NCI-H146 treated with DMSO at 0.1 percent for 48 hours (cell line): Measurements from ENCODE around the gene ISCU.

Source experiments
- DNase-seq: peaks from one replicate; lab custom pipeline; 2025; ENCODE audit not compliant: unreplicated experiment; lab: John Stamatoyannopoulos, UW

Gene ISCU

DNA sequence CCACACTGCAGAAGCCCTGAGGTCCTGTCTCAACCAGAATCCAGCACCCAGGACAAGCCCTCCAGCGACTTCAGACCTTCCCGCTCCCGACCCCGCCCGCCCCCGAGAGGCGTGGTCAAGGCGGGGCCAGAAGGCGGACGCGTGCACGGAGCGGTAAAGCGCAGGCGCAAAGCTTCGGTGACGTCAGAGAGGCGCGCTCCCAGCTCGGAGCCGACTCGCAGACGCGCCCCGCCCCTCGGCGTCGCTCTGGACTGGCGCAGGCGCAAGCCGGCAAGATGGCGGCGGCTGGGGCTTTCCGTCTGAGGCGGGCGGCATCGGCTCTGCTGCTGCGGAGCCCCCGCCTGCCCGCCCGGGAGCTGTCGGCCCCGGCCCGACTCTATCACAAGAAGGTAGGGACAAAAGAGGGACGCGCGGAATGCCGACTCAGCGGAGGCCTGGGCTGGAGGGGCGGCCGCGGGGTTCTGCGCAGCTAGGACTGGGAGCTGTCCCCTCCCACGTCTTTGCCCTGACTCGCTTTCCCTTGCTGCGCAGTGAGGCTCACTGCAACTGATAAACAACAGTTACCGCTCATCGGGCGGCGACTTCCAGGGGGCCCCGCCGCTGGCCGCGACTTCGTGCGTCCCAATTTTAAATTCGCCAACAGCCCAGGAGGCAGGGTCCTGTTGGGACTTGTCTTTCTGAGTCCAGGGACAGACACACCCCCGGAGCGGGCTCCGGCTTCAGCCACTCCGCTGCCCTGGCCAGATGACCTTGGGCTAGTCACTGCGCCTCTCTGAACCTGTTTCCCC lies at the start of gene ISCU:
Gene ISCU, plus strand, starts transcription at position 249 of the 788 bp plus-strand sequence. Its CDS starts 27 bp downstream, at position 276.
- DNase-seq = peak; percentile 89

DNA sequence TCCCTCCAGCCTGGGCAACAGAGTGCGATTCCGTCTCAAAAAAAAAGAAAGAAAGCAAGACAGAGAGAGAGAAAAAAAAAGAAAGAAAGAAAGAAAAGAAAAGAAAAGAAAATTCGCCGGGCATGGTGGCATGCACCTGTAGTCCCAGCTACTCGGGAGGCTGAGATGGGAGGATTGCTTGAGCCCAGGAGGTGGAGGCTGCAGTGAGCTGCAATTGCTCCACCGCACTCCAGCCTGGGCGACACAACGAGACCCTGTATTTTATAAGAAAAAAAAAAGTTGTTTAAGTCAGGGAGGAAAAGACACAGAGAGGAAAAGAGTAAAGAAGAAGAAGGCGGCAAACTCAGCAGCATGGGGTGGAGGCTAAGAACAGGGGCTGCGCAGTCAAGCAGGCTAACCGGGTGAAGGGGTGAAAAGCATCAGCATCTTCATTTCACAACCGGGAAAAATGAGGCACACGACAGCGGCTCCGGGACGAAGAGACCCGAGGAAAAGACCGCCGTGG lies 47.9 kb upstream of the ISCU start:
- no peak for DNase-seq

DNA sequence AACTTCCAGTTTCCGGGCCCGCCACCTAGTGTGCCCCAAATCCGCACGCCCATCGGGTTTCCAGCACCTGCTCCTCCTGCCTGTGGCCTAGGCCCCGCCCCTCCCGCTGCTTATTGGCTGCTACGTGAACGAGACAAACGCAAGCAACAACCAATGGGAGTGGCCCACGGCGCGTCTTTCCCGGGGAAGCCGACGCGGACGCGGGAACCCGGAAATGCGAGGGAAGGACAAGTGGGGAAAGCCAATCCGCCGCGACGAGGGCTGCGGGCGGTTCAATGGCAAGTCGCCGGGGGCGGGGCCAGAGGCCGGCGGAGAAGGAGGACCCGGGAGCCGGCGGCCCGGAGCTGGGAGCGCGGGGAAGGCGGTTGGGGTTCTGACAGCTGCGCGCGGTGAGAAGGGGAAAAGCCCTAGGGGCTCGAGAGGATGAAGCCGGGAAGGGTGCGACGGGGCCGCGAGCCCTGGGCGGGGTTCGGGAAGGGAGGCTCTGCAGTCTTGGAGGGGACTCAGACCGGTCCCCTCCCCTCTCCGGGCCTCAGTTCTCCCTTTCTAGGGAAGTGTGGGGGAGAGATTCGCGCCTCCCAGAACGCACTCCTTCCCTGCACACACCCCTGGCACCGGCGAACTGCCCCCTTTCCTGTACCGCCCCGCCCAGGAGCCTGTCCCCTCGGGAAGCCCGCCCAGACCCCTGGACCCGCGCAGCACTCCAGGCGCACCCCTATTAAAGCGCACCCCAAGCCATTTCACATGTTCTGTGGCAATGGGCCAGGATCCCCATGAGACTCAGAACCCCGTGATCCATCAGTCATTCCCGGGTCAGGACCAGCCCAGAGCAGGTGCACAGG lies 47.2 kb upstream of the ISCU start, which contains the start of gene FICD:
Gene FICD, plus strand, starts transcription at position 305 of the 842 bp plus-strand sequence. CDS start 1,696 bp downstream, outside the sequence.
- peak; percentile 98 for DNase-seq

DNA sequence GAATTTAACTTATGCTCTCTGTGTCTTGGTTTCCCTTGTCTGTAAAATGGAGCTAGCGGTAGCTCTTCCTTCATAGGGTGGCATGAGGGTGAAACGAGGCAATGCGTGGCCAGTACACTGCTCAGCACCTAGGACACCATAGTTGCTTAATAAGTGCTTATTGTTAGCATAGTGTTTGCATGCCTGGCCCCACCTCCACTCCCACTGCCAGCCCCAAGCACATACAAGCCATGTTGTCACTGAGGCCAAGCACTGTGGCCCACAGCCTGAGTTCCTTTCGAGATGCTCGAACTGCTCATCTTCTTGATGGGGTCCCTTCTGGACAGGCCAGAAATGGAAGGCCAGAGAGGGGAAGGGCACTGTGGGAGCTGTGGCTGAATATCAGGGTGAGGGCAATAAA lies 46.5 kb upstream of the ISCU start:
- no peak for DNase-seq

DNA sequence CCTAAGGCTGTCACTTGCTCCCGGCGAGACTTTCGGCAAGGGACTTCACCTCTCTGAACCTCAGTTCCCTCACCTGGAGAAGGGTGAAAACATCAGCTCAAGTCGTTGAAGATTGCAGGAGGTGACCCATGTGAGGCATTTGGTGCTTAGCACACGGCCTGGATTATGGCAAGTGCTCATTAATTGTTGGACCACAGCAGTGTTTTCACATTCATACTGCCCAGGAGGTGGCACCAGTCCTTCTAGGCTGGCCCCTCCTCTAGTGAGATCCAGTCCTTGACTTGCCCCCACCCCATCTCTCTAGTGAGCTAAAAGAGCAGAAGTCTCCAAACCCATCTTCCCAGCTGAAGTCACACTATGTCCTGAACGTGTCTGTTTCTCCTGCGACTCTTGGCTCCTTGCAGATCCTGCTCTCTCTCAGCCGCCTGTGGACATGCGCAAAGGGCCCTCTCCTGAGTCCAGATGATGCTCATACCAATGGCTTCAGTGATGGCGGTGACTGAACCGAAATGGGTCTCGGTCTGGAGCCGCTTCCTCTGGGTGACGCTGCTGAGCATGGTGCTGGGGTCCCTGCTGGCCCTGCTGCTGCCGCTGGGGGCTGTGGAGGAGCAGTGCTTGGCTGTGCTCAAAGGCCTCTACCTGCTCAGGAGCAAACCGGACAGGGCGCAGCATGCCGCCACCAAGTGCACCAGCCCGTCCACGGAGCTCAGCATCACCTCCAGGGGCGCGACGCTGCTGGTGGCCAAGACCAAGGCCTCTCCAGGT lies 45.7 kb upstream of the ISCU start:
- DNase-seq = no peak

DNA sequence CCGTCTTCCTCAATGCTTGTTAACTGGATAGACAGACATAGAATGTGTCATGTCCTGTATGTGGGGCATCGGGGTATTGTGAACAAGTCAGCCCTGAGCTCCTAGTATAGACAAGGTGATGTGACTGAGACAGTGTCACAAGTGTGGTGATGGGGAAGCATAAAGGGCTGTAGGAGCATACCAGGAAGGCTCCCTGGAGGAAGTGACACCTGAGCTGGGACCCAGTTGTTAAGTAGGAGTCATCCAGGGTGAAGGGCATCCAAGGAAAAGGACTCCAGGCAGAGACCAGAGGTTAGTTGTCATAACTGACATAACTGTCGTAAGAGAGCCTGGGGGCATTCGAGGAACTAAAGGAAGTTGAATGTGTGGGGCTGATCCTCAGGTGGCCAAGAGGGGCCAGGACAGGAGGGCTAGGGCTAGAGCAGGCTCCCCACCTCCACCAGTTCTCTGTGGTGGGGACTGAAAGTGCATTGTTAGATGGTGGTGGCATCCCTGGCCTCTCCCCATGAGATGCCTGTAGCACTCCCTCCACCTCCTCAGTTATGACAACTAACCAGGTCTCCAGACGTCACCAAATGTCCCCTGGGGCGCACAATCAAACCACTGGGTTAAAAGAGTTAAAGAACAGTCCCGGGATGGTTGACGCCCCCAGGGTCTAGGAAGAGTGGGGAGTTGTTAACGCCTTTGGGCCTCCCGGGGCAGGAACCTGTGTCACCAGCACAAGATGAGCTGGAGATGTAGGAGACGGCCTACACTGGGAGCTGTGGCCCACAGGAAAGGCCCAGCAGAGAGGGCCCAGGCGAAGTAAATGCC lies 44.9 kb upstream of the ISCU start:
- no peak for DNase-seq

DNA sequence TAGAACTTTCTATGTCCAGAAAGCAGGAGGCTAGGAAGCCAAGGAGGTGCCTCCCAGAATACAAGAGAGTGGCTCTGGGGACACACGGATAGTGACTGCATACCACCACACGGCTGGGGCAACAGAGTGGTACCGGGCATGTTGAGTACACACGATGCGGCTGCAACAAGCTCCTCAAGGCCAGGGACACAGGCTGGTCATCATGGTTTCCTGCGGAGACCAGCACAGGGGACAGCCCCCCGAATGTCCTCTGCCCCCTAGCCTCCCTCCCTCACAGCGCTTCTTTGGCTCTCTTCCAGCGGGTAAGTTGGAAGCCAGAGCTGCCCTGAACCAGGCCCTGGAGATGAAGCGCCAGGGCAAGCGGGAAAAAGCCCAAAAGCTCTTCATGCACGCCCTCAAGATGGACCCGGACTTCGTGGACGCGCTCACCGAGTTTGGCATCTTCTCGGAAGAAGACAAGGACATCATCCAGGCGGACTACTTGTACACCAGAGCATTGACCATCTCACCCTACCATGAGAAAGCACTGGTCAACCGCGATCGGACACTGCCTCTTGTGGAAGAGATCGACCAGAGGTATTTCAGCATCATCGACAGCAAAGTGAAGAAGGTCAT lies 44.2 kb upstream of the ISCU start:
- no peak for DNase-seq

DNA sequence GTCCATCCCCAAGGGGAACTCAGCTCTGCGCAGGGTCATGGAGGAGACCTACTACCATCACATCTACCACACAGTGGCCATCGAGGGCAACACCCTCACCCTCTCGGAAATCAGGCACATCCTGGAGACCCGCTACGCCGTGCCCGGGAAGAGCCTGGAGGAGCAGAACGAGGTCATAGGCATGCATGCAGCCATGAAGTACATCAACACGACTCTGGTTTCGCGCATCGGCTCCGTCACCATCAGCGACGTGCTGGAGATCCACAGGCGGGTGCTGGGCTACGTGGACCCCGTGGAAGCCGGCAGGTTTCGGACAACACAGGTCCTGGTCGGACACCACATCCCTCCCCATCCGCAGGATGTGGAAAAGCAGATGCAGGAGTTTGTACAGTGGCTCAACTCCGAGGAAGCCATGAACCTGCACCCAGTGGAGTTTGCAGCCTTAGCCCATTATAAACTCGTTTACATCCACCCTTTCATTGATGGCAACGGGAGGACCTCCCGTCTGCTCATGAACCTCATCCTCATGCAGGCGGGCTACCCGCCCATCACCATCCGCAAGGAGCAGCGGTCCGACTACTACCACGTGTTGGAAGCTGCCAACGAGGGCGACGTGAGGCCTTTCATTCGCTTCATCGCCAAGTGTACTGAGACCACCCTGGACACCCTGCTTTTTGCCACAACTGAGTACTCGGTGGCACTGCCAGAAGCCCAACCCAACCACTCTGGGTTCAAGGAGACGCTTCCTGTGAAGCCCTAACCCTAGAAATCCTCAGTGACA lies 43.5 kb upstream of the ISCU start:
- DNase-seq = no peak

DNA sequence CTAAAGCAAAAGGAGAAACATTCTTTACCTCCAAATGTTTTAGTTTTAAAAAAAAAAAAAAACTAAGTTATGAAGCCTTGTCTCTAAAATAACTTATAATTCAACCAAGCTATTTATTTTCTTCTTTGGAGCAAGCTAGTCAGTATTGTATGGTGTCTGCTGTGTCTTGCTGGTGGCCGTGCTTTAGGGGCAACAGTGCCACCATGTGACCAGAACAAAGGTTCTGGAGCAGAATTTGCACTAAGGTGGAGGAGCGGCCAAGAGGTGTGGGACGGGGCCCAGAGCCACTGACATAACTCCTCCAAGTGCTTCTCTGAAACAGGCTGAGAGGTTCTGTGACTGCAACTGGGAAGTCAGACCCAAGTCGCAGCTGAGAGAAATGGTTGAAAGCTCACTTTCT lies 42.8 kb upstream of the ISCU start:
- no peak for DNase-seq

DNA sequence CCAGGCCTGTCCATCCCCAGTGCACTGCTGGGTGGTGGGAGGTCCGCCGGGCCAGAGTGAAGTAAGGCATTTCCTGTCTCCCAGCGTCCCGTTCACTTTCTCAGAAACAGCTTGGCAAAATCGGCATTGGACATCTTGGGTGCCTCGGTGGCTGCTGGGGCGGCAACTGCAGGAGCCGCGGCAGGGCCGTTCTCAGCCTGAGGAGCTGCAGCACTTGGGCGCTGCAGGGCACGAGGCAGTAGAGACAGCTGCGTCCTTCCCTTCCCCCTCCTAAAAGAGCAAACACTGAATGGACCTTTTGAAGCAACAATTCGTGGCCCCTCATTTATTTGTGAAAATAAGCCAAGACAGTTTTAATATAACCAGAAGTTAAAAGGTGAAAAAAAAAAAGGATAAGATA lies 39.0 kb upstream of the ISCU start:
- DNase-seq = no peak

DNA sequence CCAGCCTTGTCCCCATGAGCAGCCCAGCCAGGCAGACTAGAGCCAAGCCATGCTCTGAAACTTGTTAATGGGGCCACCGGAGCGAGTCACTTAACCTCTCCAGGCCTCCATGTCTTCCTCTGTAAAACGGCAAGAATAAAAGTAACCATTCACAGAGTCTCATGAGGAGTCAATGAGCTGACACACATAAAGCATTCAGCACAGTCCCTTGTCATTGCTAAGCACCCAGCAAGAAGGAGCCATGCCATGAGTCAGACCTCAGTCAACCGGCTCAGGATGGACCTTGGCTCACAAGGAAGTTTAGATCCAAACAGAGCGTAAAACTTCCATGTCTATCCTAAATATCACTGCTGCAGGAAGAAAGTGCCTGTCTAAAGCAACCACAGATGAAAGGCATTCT lies 36.7 kb upstream of the ISCU start:
- no peak for DNase-seq

DNA sequence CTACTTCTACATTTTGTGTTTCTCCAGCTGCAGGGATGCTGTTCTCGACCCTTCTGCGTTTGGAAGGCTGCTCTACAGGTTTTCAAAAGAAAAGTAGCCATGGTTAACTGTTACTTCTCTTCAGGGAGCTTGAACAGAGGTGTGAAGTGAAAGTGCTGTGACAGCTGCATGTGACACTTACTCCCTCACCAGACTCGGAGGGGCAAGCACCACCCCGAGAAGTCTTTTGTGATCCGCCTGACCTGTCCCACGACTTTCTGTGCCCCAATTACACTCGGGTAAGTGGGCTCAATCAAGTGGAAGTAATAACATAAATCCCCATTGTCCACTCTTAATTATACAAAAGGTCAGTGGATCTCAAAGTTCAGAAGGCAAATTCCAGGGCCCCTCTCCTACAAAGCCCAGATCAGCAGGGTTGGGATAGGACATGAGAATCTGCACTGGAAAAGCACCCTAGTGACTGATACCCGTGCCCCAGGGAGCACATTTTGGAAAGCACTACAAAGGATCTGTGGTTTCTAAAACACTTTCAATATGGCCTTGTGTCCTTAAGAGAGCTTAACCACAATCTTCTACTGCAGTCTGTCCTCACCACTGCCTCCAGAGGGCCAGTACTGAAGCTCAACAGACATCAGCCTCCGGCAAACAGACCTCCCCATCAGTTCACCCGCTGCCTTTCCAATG lies 35.8 kb upstream of the ISCU start:
- no peak for DNase-seq

DNA sequence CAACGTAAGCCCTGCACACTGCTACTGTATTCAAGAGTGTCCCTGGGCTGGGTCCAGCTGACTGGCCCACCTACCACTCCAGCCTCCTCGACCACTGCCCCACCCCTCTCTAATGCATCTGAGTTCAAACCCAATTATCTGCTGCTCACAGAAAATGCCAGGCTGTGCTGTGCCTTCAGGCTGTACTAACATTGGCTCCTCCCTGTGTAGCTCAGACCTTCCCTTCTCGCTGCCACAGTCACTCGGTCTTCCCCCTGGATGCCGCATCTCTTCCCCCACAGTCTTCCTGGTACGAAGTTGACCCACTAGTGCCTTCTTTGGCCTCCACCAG lies 35.3 kb upstream of the ISCU start:
- DNase-seq = no peak

DNA sequence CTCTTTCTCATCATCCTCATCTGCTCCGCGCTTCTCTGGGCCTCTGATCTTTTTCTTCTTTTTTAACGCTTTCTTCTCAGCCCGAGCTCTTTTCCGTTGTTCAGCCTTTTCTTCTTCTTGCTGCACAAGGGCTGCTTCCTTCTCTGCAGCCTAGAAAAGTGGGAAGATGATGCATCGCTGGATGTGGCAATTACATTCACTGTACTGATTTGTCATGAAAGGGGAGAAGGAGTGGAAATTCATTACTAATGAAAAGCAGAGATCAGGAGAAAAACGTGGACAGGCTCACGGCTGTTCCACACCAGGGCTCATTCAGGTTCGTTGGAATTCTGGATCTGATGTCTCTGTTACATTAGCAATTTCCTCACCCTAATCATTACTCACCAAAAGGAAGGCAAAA lies 32.2 kb upstream of the ISCU start:
- DNase-seq = no peak

DNA sequence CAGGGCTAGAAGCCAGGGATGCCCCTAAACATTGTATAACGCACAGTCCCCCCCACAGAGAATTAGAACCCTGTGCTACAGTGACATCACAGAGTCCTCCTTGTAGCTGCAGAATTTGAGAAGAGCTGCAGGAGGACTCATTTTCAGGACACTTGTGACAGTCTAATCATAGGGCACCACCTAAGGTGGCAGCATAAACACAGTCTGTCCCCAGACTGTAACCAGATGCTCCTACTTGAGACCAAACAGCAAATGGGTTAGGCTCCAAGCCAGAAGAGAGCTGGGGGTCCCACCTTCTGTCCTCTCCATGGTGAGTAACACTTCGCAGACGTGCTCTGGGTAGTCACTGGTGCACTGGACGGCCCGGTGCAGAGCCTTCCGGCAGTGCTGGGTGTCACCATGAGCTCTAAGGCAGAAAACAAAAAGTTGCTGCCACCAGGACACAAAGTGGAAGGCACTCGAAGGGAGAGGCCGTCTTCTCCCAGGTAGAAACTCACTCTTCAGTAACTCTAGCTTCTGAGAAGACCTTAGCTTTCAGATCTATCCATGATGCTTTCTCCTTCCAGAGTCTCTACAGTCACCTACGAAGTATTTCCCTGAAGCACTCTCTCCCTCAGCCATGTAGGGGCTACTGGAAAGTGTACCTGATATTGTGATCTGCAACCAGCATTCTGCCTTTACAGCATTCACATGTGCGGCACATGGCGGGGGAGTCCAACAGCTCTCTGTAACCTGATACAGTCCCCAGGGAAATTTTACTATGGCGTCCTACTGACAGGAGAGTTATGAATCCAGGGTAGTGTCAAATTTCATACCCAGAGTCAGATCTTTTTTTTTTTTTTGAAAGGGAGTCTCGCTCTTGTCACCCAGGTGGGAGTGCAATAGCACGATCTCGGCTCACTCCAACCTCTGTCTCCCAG lies 30.2 kb upstream of the ISCU start:
- DNase-seq = no peak

DNA sequence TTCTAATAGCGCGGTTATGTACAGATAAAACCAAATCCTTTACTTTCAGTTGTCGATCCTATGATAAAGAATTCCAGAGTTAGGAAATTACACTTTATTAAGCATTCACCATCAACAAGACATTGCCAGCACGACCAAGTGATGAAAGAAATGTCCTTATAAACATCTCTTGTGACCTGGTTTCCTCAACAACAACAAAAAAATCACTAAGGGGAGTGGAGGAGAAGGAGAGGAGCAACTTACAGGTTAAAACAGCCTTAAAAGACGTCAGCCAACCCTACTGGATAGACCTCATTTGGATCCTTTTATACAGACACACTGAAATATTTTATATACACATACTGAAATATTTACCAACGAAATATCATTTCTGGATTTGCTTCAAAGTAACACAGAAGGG lies 24.2 kb upstream of the ISCU start:
- no peak for DNase-seq

DNA sequence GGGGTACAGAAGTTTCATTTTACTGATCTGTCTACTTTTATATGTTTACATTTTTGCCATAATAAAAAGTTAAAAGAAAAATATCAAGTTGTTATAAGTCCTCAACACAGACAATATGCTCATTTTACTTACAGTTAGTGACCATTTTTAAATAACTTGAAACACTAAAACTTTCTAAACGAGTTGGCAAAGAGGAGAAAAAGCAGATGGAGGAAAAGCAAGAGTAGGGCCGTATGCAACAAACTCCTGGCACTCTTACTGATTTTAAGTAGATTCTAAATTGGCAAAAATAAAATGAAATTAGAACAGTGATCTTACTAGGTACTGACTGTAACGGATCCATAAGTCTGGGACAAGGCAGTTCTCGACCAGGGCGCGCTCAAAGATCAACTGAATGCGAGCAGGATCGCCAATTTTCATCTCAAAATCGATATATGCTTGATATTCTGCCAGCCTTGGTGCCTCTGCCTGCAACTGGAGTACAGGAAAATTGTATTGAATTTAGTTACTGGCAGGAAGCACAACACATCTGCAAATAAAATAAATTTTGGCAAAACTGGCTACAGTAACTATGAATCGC lies 23.7 kb upstream of the ISCU start:
- no peak for DNase-seq
